Stimulated activated CD8-positive, alpha-beta memory T cell treated with anti-CD3 and anti-CD28 coated beads, Interleukin-15, amount 100 ng/mL, for 1 hour (primary cell): ENCODE measurements around the gene NOTCH1.

Source experiments
- DNase-seq: peaks from one replicate; pipeline ENCODE4 v3.0.0-alpha.2; 2020; ENCODE audit warnings: low read depth

Gene NOTCH1

GRCh38 chr9:136463578-136463977, 82.3 kb downstream of the NOTCH1 start:
- no peak for DNase-seq

- no peak for DNase-seq
Measured at GRCh38 chr9:136462664-136463063, 83.2 kb downstream of the NOTCH1 start.

- no peak for DNase-seq
Measured at GRCh38 chr9:136460772-136461325, 85.0 kb downstream of the NOTCH1 start.

- no peak for DNase-seq
Measured at GRCh38 chr9:136459425-136459824, 86.4 kb downstream of the NOTCH1 start.

- DNase-seq, result no peak
Measured at GRCh38 chr9:136457326-136457725, 88.5 kb downstream of the NOTCH1 start.

GRCh38 chr9:136456258-136456657, 89.6 kb downstream of the NOTCH1 start:
- DNase-seq, result no peak

GRCh38 chr9:136455043-136456002, 90.5 kb downstream of the NOTCH1 start:
- DNase-seq, result no peak

GRCh38 chr9:136454026-136454796, 91.6 kb downstream of the NOTCH1 start:
- DNase-seq, result no peak

- no peak for DNase-seq
Measured at GRCh38 chr9:136453326-136453725, 92.5 kb downstream of the NOTCH1 start.

GRCh38 chr9:136451221-136451877, 94.5 kb downstream of the NOTCH1 start:
- DNase-seq, result no peak

- no peak for DNase-seq
Measured at GRCh38 chr9:136448655-136449054, 97.2 kb downstream of the NOTCH1 start.

- DNase-seq, result no peak
Measured at GRCh38 chr9:136447173-136447778, 98.6 kb downstream of the NOTCH1 start.

- DNase-seq, result no peak
Measured at GRCh38 chr9:136445799-136446198, 100.0 kb downstream of the NOTCH1 start.
